ENCODE data around the gene NINL.

Gene NINL

GRCh38 chr20:25539742-25540672 lies 45.3 kb downstream of the NINL start:
- H2AFZ ChIP-seq = peak overlapping the region; percentile 73
- no peaks in the 10 kb centered on the region for H3K27me3 ChIP-seq (ENCODE audit: control insufficient read depth, insufficient read depth, low read length)
- peaks cover 51% of the 10 kb centered on the region for H3K79me2 ChIP-seq
- peak overlapping the region; percentile 83 for H3K27ac ChIP-seq
- H3K4me2 ChIP-seq (ENCODE audit: low read length) = no peak overlapping the region
- H3K36me3 ChIP-seq (ENCODE audit: control insufficient read depth, insufficient read depth, low read length) = no peaks in the 10 kb centered on the region
- no peaks in the 10 kb centered on the region for H3K9me3 ChIP-seq (ENCODE audit: control insufficient read depth, low read length)
- peak overlapping the region; percentile 13 for H3K9ac ChIP-seq
- H3K4me3 ChIP-seq (ENCODE audit: low read depth, low read length) = no peak overlapping the region
- peak; percentile 84 for TF ChIP-seq CTCF (IDR thresholded peaks at IDR 0.05)
- H3K4me1 ChIP-seq = peaks cover 39% of the 10 kb centered on the region

- Histone ChIP-seq H3K9me3 (ENCODE audit: control insufficient read depth, low read length) (no peaks in the 10 kb centered on the region), H3K4me1 (peaks cover 29% of the 10 kb centered on the region), H3K27me3 (ENCODE audit: control insufficient read depth, insufficient read depth, low read length) (no peaks in the 10 kb centered on the region), H3K79me2 (peaks cover 60% of the 10 kb centered on the region), H3K27ac (peak overlapping the region; percentile 83), H3K36me3 (ENCODE audit: control insufficient read depth, insufficient read depth, low read length) (no peaks in the 10 kb centered on the region), H3K4me3 (ENCODE audit: low read depth, low read length) (no peak overlapping the region), H2AFZ (peak overlapping the region; percentile 73), H3K4me2 (ENCODE audit: low read length) (no peak overlapping the region), H3K9ac (no peak overlapping the region)
- no peak for TF ChIP-seq CTCF (IDR thresholded peaks at IDR 0.05)
These were observed 46.3 kb downstream of the NINL start for GRCh38 chr20:25538838-25539665.

GRCh38 chr20:25537890-25538289 lies 47.4 kb downstream of the NINL start:
- peaks cover 25% of the 10 kb centered on the region for H3K4me1 ChIP-seq
- no peak overlapping the region for H3K9ac ChIP-seq
- TF ChIP-seq CTCF (IDR thresholded peaks at IDR 0.05) = no peak
- no peak overlapping the region for H3K4me2 ChIP-seq (ENCODE audit: low read length)
- H3K9me3 ChIP-seq (ENCODE audit: control insufficient read depth, low read length) = no peaks in the 10 kb centered on the region
- H3K27ac ChIP-seq = no peak overlapping the region
- peaks cover 61% of the 10 kb centered on the region for H3K79me2 ChIP-seq
- no peak overlapping the region for H2AFZ ChIP-seq
- no peaks in the 10 kb centered on the region for H3K27me3 ChIP-seq (ENCODE audit: control insufficient read depth, insufficient read depth, low read length)
- no peak overlapping the region for H3K4me3 ChIP-seq (ENCODE audit: low read depth, low read length)
- no peaks in the 10 kb centered on the region for H3K36me3 ChIP-seq (ENCODE audit: control insufficient read depth, insufficient read depth, low read length)

- H3K4me3 ChIP-seq (ENCODE audit: low read depth, low read length) = no peak overlapping the region
- no peak overlapping the region for H3K9ac ChIP-seq
- H3K9me3 ChIP-seq (ENCODE audit: control insufficient read depth, low read length) = no peaks in the 10 kb centered on the region
- no peak overlapping the region for H3K4me2 ChIP-seq (ENCODE audit: low read length)
- no peaks in the 10 kb centered on the region for H3K27me3 ChIP-seq (ENCODE audit: control insufficient read depth, insufficient read depth, low read length)
- H3K27ac ChIP-seq = no peak overlapping the region
- no peaks in the 10 kb centered on the region for H3K36me3 ChIP-seq (ENCODE audit: control insufficient read depth, insufficient read depth, low read length)
- no peak for TF ChIP-seq CTCF (IDR thresholded peaks at IDR 0.05)
- peaks cover 77% of the 10 kb centered on the region for H3K79me2 ChIP-seq
- peaks cover 15% of the 10 kb centered on the region for H3K4me1 ChIP-seq
- H2AFZ ChIP-seq = no peak overlapping the region
These were observed 49.6 kb downstream of the NINL start for GRCh38 chr20:25535762-25536161.

All from parathyroid adenoma (tissue), 2 donors.